Spinal cord (tissue), 10 donors: ENCODE data around the gene CD28. TPM values are rescaled to one million over a fixed set of nuclear protein-coding genes. Genes with fewer than 3 reads are reported as not detected.

Source experiments
- DNase-seq, 6 donors: peaks; one replicate each; pipeline versions ENCODE4 v3.0.0 to v3.0.0-alpha.2; 2013 to 2015; ENCODE audit warnings: low spot score in 6 of 6, low read depth in 4 of 6
- H3K27ac ChIP-seq: one replicate; pipeline ENCODE4 v1.5.1; 2013; ENCODE audit warnings: low read depth, low read length, control low read depth
- H3K27me3 ChIP-seq: one replicate; pipeline ENCODE4 v1.6.1; 2013; ENCODE audit warnings: low read length; ENCODE audit not compliant: control insufficient read depth, insufficient read depth
- H3K36me3 ChIP-seq: one replicate; pipeline ENCODE4 v1.6.1; 2013; ENCODE audit warnings: low read length; ENCODE audit not compliant: control insufficient read depth, insufficient read depth
- H3K4me1 ChIP-seq: one replicate; pipeline ENCODE4 v1.6.1; 2013; ENCODE audit warnings: low read length; ENCODE audit not compliant: control insufficient read depth, insufficient read depth
- H3K4me3 ChIP-seq: one replicate; pipeline ENCODE4 v1.5.1; 2013; ENCODE audit warnings: low read depth, low read length, control low read depth
- H3K9me3 ChIP-seq: one replicate; pipeline ENCODE4 v1.6.1; 2013; ENCODE audit warnings: low read length; ENCODE audit not compliant: control insufficient read depth, insufficient read depth
- whole genome bisulfite sequencing: methylation state at CpG from one replicate; pipeline ENCODE4 v1.1.5; 2013; ENCODE audit warnings: missing lambda C conversion rate; ENCODE audit not compliant: insufficient coverage; 5-methylcytosine and 5-hydroxymethylcytosine counted together
- polyA plus RNA-seq, 2 donors: library from polyadenylated mRNA; unstranded; fragments of 120-200 nt; gene quantifications; one replicate each; pipeline ENCODE4 v1.2.1, GENCODE V29; 2013; ENCODE audit not compliant: insufficient read length in 2 of 2
- total RNA-seq, 2 donors: library from RNA; depleted of rRNA in 1 of 2; stranded (reverse); fragments of 120-200 nt in 1 of 2; fragments of >200 nt in 1 of 2; gene quantifications; one replicate each; pipeline versions ENCODE4 v1.2.3 to v1.2.4, GENCODE V29; 2013 to 2014
- donor health status: healthy.

The CD28 gene
- total and polyA plus RNA-seq, 4 donors: 0.78 to 4.7 (median 2.4) TPM

- H3K27me3 ChIP-seq: no peaks in the 10 kb centered on the region
- no peak overlapping the region for H3K4me3 ChIP-seq
- no peak for DNase-seq
- WGBS: 91% methylated on average over 12 of the region's 12 CpGs
- H3K36me3 ChIP-seq: no peaks in the 10 kb centered on the region
- no peaks in the 10 kb centered on the region for H3K4me1 ChIP-seq
- H3K9me3 ChIP-seq: no peaks in the 10 kb centered on the region
- H3K27ac ChIP-seq: no peak overlapping the region
Observed at GRCh38 chr2:203734276-203734983, 28.0 kb downstream of the CD28 start.

- no CpG with 5 or more reads among the region's 1 CpG for WGBS
- H3K27me3 ChIP-seq: no peaks in the 10 kb centered on the region
- no peak for DNase-seq
- no peak overlapping the region for H3K27ac ChIP-seq
- no peaks in the 10 kb centered on the region for H3K9me3 ChIP-seq
- no peaks in the 10 kb centered on the region for H3K36me3 ChIP-seq
- no peak overlapping the region for H3K4me3 ChIP-seq
- H3K4me1 ChIP-seq: no peaks in the 10 kb centered on the region
Observed at GRCh38 chr2:203737360-203737759, 30.9 kb downstream of the CD28 start.

DNA sequence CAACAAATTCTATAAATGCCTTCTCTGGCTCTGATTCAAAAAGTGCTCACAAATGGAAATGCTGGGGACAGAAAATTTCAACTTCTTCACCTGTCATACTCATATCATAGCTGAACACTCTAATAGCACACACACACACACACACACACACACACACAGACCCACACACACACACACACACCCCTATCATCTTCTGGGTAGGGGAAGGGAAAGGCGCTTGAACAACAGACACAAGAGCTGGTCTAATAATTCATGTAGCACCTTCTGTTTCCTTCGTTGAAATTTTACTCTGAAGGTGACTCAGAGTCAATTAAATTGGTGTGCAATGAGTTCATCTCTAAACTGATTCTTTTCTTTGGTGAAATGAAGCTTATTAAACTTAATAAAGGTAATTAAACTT, 32.9 kb downstream of the CD28 start:
- no peak for DNase-seq
- no peaks in the 10 kb centered on the region for H3K9me3 ChIP-seq
- no peaks in the 10 kb centered on the region for H3K27me3 ChIP-seq
- no peak overlapping the region for H3K4me3 ChIP-seq
- WGBS: no CpG with 5 or more reads among the region's 2 CpGs
- H3K27ac ChIP-seq: no peak overlapping the region
- H3K36me3 ChIP-seq: no peaks in the 10 kb centered on the region
- H3K4me1 ChIP-seq: no peaks in the 10 kb centered on the region

GRCh38 chr2:203740871-203741281, 34.4 kb downstream of the CD28 start:
- H3K27me3 ChIP-seq: no peaks in the 10 kb centered on the region
- H3K9me3 ChIP-seq: no peaks in the 10 kb centered on the region
- no peak for DNase-seq
- no peaks in the 10 kb centered on the region for H3K36me3 ChIP-seq
- H3K27ac ChIP-seq: no peak overlapping the region
- no peaks in the 10 kb centered on the region for H3K4me1 ChIP-seq
- H3K4me3 ChIP-seq: no peak overlapping the region
- WGBS: 70% methylated on average over 2 of the region's 2 CpGs

- Histone ChIP-seq H3K27ac (no peak overlapping the region), H3K27me3 (no peaks in the 10 kb centered on the region), H3K4me1 (no peaks in the 10 kb centered on the region), H3K4me3 (no peak overlapping the region), H3K36me3 (no peaks in the 10 kb centered on the region), H3K9me3 (no peaks in the 10 kb centered on the region)
- DNase-seq: no peak
- WGBS: no CpG with 5 or more reads among the region's 1 CpG
Observed at GRCh38 chr2:203741566-203741965, 35.1 kb downstream of the CD28 start.

DNA sequence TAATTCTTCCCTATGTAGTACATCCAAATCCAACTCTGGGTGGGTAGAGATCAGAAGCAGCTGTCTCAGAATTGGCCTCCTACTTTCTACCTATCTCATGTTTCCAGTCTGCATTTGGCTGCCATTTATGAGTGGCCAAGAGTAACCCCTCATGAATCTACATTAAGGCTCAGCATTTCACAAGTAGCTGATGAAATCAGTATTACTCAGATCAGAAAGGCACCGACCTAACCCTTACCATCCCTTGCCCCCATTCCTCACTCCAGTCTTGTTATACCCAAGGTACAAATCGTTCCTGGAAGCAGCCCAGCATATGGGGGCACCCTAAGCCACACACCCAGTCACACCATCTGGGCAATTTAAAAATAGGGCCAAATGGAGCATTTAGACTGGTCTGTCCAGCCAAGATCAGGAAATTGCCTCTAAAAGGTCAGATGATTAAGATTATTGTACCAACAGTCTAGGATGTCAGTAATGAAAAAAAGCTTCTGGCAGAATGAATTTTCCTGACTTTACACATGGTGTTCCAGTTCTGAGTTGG, 37.1 kb downstream of the CD28 start:
- no peak for DNase-seq
- no peak overlapping the region for H3K27ac ChIP-seq
- H3K9me3 ChIP-seq: no peaks in the 10 kb centered on the region
- no peaks in the 10 kb centered on the region for H3K4me1 ChIP-seq
- no peak overlapping the region for H3K4me3 ChIP-seq
- H3K27me3 ChIP-seq: no peaks in the 10 kb centered on the region
- no peaks in the 10 kb centered on the region for H3K36me3 ChIP-seq
- WGBS: 94% methylated on average over 2 of the region's 2 CpGs

GRCh38 chr2:203744091-203744490, 37.7 kb downstream of the CD28 start:
- no peaks in the 10 kb centered on the region for H3K9me3 ChIP-seq
- no CpG with 5 or more reads among the region's 4 CpGs for WGBS
- no peak overlapping the region for H3K27ac ChIP-seq
- H3K27me3 ChIP-seq: no peaks in the 10 kb centered on the region
- no peaks in the 10 kb centered on the region for H3K4me1 ChIP-seq
- DNase-seq: peak in 1 of 6 donors; percentile 9
- H3K4me3 ChIP-seq: no peak overlapping the region
- no peaks in the 10 kb centered on the region for H3K36me3 ChIP-seq

- H3K27ac ChIP-seq: no peak overlapping the region
- WGBS: no CpG with 5 or more reads among the region's 1 CpG
- no peak overlapping the region for H3K4me3 ChIP-seq
- H3K36me3 ChIP-seq: no peaks in the 10 kb centered on the region
- H3K9me3 ChIP-seq: no peaks in the 10 kb centered on the region
- DNase-seq: no peak
- no peaks in the 10 kb centered on the region for H3K4me1 ChIP-seq
- H3K27me3 ChIP-seq: no peaks in the 10 kb centered on the region
Observed at GRCh38 chr2:203745267-203745666, 38.8 kb downstream of the CD28 start.

GRCh38 chr2:203748331-203749126, 42.1 kb downstream of the CD28 start:
- 100% methylated on average over 2 of the region's 4 CpGs for WGBS
- DNase-seq: no peak

More at GRCh38 chr2:203748331-203749126, 42.1 kb downstream of the CD28 start:
- no peaks in the 10 kb centered on the region for H3K4me1 ChIP-seq
- no peaks in the 10 kb centered on the region for H3K9me3 ChIP-seq
- no peaks in the 10 kb centered on the region for H3K27me3 ChIP-seq
- H3K27ac ChIP-seq: no peak overlapping the region
- no peaks in the 10 kb centered on the region for H3K36me3 ChIP-seq
- no peak overlapping the region for H3K4me3 ChIP-seq
